Measurements from ENCODE around the gene RIN1. TPM values are rescaled to one million over a fixed set of nuclear protein-coding genes. Genes with fewer than 3 reads are reported as not detected.

RIN1 gene
- total and polyA plus RNA-seq, 9 of the 15 experiments (the other 6 are each of a cell fraction or from before 2014, with no cell fraction given), result 0.01 to 1.2 (median 0.45) TPM; not detected in 1

- FAIRE-seq, result no peak
- Histone ChIP-seq H3K9me1 (ENCODE audit: control insufficient read depth, insufficient read depth, low read length) (peaks cover 3% of the 10 kb centered on the region), H3K4me1 (replicated peaks in 1 of 2; ENCODE audit: control insufficient read depth in 2 of 2, insufficient read depth in 2 of 2, low read length in 2 of 2) (peaks cover 0 to 30% of the 10 kb centered on the region in 2 experiments; a peak in 4 of 5 replicates), H3K36me3 (ENCODE audit: control insufficient read depth, insufficient read depth, low read length) (peaks cover 59% of the 10 kb centered on the region), H3K27ac (ENCODE audit: extremely low read depth, low read depth, low read length) (no peak overlapping the region), H3K9ac (ENCODE audit: insufficient read depth in 1 of 2, low read depth in 2 of 2, low read length in 2 of 2) (peak overlapping the region in 1 of 2 experiments; percentile 31; a peak in 1 of 4 replicates), H4K20me1 (replicated peaks; ENCODE audit: control insufficient read depth, insufficient read depth, low read length) (peaks cover 23% of the 10 kb centered on the region), H3K27me3 (ENCODE audit: control insufficient read depth in 2 of 2, insufficient read depth in 2 of 2, low read length in 2 of 2) (no peaks in the 10 kb centered on the region), H3K79me2 (ENCODE audit: control insufficient read depth, insufficient read depth, low read length) (peaks cover 13% of the 10 kb centered on the region), H2AFZ (ENCODE audit: low read depth, low read length) (no peak overlapping the region), H3K4me3 (no peak overlapping the region), H3K4me2 (ENCODE audit: insufficient read depth, low read length) (no peak overlapping the region), H3K9me3 (replicated peaks; ENCODE audit: control insufficient read depth, insufficient read depth, low read depth, low read length) (no peaks in the 10 kb centered on the region)
- peak in 2 of 4 experiments; percentile 5 to 7 for DNase-seq (ENCODE audit: extremely low read depth in 1 of 4, low spot score in 3 of 4)
- WGBS (ENCODE audit: insufficient coverage, low coverage, missing lambda C conversion rate), result 91% methylated on average over 14 of the region's 14 CpGs
- no TSS peak for BruUV-seq (replicated peaks)
- in situ Hi-C loops (cut with MboI) (no loop called here), intact Hi-C loops (cut with micrococcal nuclease) (no loop called here)
- no peak for ATAC-seq
- TF ChIP-seq RBFOX2 (IDR thresholded peaks at IDR 0.05; ENCODE audit: low read depth, low read length), result 0 out of 2 replicates have a peak, but pooled peaks have one; percentile 44
- TF ChIP-seq POLR2G (IDR thresholded peaks at IDR 0.05; ENCODE audit: low read depth, low read length), result peak; percentile 80
- 0 out of 2 replicates have a peak, but pooled peaks have one; percentile 13 for TF ChIP-seq POLR2A (conservative IDR thresholded peaks at IDR 0.05)
- no peak for TF ChIP-seq ZBED1 (IDR thresholded peaks at IDR 0.05)
- CTCF ChIA-PET (ENCODE audit: low intra/inter-chr PET ratio), result no interaction called here
- POLR2A ChIA-PET, result interaction anchor here (0.6 to 3.3 kb wide), 7 partner anchors 9 to 51 kb away, joined by 3 to 16 read pairs (median 7); partner anchors contain the start of genes BRMS1 and SLC29A2
Observed at GRCh38 chr11:66363187-66363601, 27.0 kb upstream of the RIN1 start.

- Histone ChIP-seq H3K4me1 (replicated peaks in 1 of 2; ENCODE audit: control insufficient read depth in 2 of 2, insufficient read depth in 2 of 2, low read length in 2 of 2) (peaks cover 0 to 25% of the 10 kb centered on the region in 2 experiments; a peak in 4 of 5 replicates), H3K4me2 (ENCODE audit: insufficient read depth, low read length) (no peak overlapping the region), H2AFZ (ENCODE audit: low read depth, low read length) (no peak overlapping the region), H3K9me3 (replicated peaks; ENCODE audit: control insufficient read depth, insufficient read depth, low read depth, low read length) (no peaks in the 10 kb centered on the region), H3K27ac (ENCODE audit: extremely low read depth, low read depth, low read length) (no peak overlapping the region), H3K4me3 (no peak overlapping the region), H3K79me2 (ENCODE audit: control insufficient read depth, insufficient read depth, low read length) (peaks cover 7% of the 10 kb centered on the region), H3K9me1 (ENCODE audit: control insufficient read depth, insufficient read depth, low read length) (no peaks in the 10 kb centered on the region), H3K27me3 (ENCODE audit: control insufficient read depth in 2 of 2, insufficient read depth in 2 of 2, low read length in 2 of 2) (no peaks in the 10 kb centered on the region), H3K9ac (ENCODE audit: insufficient read depth in 1 of 2, low read depth in 2 of 2, low read length in 2 of 2) (no peak overlapping the region; a peak in 1 of 4 replicates), H3K36me3 (ENCODE audit: control insufficient read depth, insufficient read depth, low read length) (peaks cover 53% of the 10 kb centered on the region), H4K20me1 (replicated peaks; ENCODE audit: control insufficient read depth, insufficient read depth, low read length) (peaks cover 23% of the 10 kb centered on the region)
- in situ Hi-C loops (cut with MboI) (no loop called here), intact Hi-C loops (cut with micrococcal nuclease) (no loop called here)
- FAIRE-seq, result no peak
- ChIA-PET POLR2A (interaction anchor here (1.1 to 3.3 kb wide), 10 partner anchors 9 to 51 kb away, joined by 3 to 16 read pairs (median 7); partner anchors contain the start of genes B4GAT1, BRMS1 and SLC29A2), CTCF (ENCODE audit: low intra/inter-chr PET ratio) (no interaction called here)
- DNase-seq (ENCODE audit: extremely low read depth in 1 of 4, low spot score in 3 of 4), result peak in 2 of 4 experiments; percentile 4 to 7
- WGBS (ENCODE audit: insufficient coverage, low coverage, missing lambda C conversion rate), result 77% methylated on average over 9 of the region's 9 CpGs
- no peak for ATAC-seq
- BruUV-seq (replicated peaks), result no TSS peak
- no peak for TF ChIP-seq ZNF431 (CRISPR knock-in tag; IDR thresholded peaks at IDR 0.05)
- no peak for TF ChIP-seq STAT6 (CRISPR knock-in tag; IDR thresholded peaks at IDR 0.05)
- TF ChIP-seq SUPT5H (IDR thresholded peaks at IDR 0.05), result 0 out of 2 replicates have a peak, but pooled peaks have one; percentile 34
- no peak for TF ChIP-seq ZBTB9 (CRISPR knock-in tag; IDR thresholded peaks at IDR 0.05)
- peak; percentile 67 for TF ChIP-seq RBM25 (IDR thresholded peaks at IDR 0.05; ENCODE audit: low read depth, low read length, severe bottlenecking)
- no peak for TF ChIP-seq GABPA (tag; conservative IDR thresholded peaks at IDR 0.05; ENCODE audit: low read depth)
Observed at GRCh38 chr11:66362481-66363147, 26.4 kb upstream of the RIN1 start.

All from K562 (cell line).